IPS DF 6.9 (cell line): ENCODE results near the gene SSRP1.
"Not testable (repeated sequence)": the region's sequence is repeated elsewhere in the genome, so short reads cannot be mapped to it uniquely, and the experiment has no call there.

Experiments
- DNase-seq: peaks from one replicate; pipeline ENCODE4 v3.0.0-alpha.2; 2013; ENCODE audit warnings: low read depth, low spot score
- H3K27ac ChIP-seq: one replicate; pipeline ENCODE4 v1.5.1; 2013; ENCODE audit warnings: low read length, control low read depth
- H3K27me3 ChIP-seq: 2 replicates; pipeline ENCODE4 v1.6.1; 2013; ENCODE audit warnings: mild to moderate bottlenecking, low read length; ENCODE audit not compliant: control insufficient read depth, insufficient read depth
- H3K36me3 ChIP-seq: 2 replicates; pipeline ENCODE4 v1.6.1; 2013; ENCODE audit warnings: low read length; ENCODE audit not compliant: control insufficient read depth, insufficient read depth
- H3K4me1 ChIP-seq: 2 replicates; pipeline ENCODE4 v1.6.1; 2013; ENCODE audit warnings: low read length; ENCODE audit not compliant: control insufficient read depth, insufficient read depth
- H3K4me3 ChIP-seq: 2 replicates; pipeline ENCODE4 v1.5.1; 2013; ENCODE audit warnings: mild to moderate bottlenecking, low read length
- H3K9me3 ChIP-seq: 2 replicates; pipeline ENCODE4 v1.6.1; 2013; ENCODE audit warnings: low read length, inconsistent platforms; ENCODE audit not compliant: control insufficient read depth, insufficient read depth
- WGBS: extraction: QIAGEN DNeasy Blood & Tissue Kit; methylation state at CpG from one replicate; pipeline ENCODE4 v1.1.7; 2013; ENCODE audit warnings: mixed read lengths, missing lambda C conversion rate; ENCODE audit not compliant: insufficient read length, insufficient coverage; 5-methylcytosine and 5-hydroxymethylcytosine counted together

The SSRP1 gene

DNA sequence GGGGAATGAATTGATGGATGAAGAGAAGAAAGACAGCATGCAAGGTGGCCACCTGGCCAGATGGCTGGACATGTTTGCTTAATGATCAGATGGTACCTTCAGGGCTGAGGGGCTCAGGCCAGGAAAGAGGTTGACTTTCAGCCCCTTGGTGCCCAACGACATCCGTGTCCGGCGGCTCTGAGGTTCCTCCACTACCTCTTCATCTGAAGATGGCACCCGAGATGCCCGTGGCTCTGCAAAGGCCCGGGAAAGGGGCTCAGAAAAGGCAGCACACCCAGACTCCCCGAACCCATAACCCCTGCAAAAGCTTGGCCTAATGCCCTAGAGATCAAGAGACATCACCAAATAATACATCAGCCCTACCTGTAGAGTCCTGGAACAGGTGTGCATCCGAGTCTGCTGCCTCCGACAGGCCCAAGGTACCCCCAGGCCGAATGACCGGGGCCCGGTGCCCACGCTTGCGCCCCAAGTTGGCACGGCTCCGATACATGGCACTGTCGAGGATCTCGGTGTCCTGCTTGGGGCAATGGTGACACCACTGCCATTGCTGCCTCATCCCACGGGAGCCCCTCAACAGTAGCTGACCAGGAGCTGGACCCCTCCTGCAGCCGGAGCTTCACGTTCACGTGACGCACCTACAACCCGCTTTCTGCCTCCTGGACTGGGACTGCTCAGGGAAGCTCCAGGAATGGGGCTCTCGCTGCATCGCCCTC lies 33.8 kb downstream of the SSRP1 start:
- Histone ChIP-seq H3K4me3 (no peak overlapping the region), H3K9me3 (no peaks in the 10 kb centered on the region; the same call in 1 of the 2 replicates), H3K27ac (no peak overlapping the region), H3K27me3 (no peaks in the 10 kb centered on the region), H3K4me1 (no peaks in the 10 kb centered on the region), H3K36me3 (peaks cover 31% of the 10 kb centered on the region)
- no peak for DNase-seq
- WGBS = no CpG with 5 or more reads among the region's 27 CpGs

DNA sequence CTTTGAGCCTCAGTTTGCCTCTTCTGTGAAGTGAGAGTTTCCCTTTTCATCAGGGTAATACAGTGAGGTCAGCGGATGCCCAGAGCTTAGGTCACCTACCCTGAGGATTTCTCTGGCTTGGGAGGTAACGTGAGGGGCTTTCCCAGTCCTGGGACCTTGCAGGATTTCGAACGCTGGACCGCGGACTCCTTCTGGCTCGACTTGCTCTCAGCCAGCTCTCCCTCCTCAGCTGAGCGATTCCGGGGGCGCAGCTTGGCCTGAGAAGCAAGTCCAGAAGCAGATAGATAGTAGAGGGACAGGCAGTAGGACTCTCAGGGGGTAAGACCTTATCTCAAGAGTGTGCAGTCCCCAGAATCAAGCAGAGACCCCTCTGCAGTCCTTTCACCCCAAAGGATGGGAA lies 34.9 kb downstream of the SSRP1 start:
- Histone ChIP-seq H3K27ac (no peak overlapping the region), H3K4me3 (no peak overlapping the region)
- whole genome bisulfite sequencing = no CpG with 5 or more reads among the region's 10 CpGs

DNA sequence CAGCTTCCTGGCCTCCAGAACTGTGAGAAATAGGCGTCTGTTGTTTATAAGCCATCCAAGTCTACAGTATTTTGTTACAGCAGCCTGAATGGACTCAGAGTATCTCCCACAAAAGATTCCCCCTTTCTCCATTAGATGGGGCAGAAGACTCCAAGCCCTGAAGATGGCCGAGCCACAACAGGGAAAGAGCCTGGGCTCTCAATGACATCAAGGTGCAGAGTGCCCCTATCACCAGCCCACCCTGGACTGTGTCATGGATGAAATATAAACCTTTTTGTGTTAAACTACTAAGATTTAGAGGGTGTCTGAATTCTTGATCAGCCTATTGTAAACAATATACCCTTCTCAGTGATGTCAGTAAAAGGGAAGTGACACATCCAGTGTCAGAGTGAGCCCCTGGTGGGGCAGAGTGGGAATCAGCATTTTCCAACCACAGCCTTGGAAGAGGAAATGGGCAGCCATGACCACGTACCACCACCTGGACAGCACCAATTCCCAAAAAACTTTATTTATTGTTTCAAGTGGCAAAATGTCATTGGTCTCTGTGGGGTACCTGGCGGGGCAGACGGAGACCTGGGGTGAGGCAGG lies 36.4 kb downstream of the SSRP1 start:
- Histone ChIP-seq H3K27ac (no peak overlapping the region), H3K4me1 (no peaks in the 10 kb centered on the region; the same call in none of the 2 replicates), H3K9me3 (no peaks in the 10 kb centered on the region; the same call in 1 of the 2 replicates), H3K4me3 (no peak overlapping the region), H3K27me3 (no peaks in the 10 kb centered on the region), H3K36me3 (peaks cover 31% of the 10 kb centered on the region)
- DNase-seq = no peak
- no CpG with 5 or more reads among the region's 5 CpGs for WGBS

More for the DNA sequence above, 34.9 kb downstream of the SSRP1 start:
- Histone ChIP-seq H3K36me3 (peaks cover 31% of the 10 kb centered on the region), H3K9me3 (no peaks in the 10 kb centered on the region; the same call in 1 of the 2 replicates), H3K4me1 (no peaks in the 10 kb centered on the region), H3K27me3 (no peaks in the 10 kb centered on the region)
- no peak for DNase-seq

DNA sequence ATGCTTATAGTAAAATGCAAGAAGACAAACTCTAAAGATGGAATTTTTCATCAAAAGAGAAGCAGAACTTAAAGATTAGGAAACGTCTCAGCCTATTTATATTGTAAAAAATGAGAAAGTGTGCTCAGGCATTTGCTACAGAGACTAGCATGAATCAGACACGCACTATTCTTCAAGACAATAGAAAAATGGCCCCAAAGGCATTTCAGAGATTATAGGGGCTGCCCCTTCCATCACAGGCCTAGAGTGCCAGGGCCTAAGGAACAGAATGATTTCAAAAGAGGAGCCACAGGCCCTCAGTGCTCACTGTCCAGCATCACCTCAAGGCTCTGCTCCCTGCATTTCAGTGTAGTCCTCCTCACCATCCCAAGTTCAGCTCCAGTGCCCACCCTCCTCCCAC lies 38.5 kb downstream of the SSRP1 start:
- no peaks in the 10 kb centered on the region; the same call in 1 of the 2 replicates for H3K9me3 ChIP-seq
- H3K27me3 ChIP-seq = no peaks in the 10 kb centered on the region
- DNase-seq = no peak
- no peak overlapping the region for H3K27ac ChIP-seq
- WGBS = no CpG with 5 or more reads among the region's 2 CpGs
- no peaks in the 10 kb centered on the region; the same call in none of the 2 replicates for H3K4me1 ChIP-seq
- H3K4me3 ChIP-seq = no peak overlapping the region
- peaks cover 29% of the 10 kb centered on the region for H3K36me3 ChIP-seq

DNA sequence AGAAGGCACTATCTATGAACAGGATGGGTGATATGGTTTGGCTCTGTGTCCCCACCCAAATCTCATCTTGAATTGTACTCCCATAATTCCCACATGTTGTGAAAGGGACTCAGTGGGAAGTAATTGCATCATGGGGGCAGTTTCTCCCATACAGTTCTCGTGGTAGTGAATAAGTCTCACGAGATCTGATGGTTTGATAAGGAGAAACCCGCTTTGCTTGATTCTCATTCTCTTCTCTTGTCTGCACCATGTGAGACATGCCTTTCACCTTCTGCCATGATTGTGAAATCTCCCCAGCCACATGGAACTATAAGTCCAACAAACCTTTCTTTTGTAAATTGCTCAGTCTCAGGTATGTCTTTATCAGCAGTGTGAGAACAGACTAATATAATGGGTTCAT lies 39.5 kb downstream of the SSRP1 start:
- H3K4me3 ChIP-seq, DNase-seq, H3K27ac ChIP-seq, H3K27me3 ChIP-seq, H3K9me3 ChIP-seq, H3K4me1 ChIP-seq: not testable (repeated sequence)
- WGBS = no CpG with 5 or more reads among the region's 3 CpGs
- H3K36me3 ChIP-seq = peaks cover 19% of the 10 kb centered on the region

DNA sequence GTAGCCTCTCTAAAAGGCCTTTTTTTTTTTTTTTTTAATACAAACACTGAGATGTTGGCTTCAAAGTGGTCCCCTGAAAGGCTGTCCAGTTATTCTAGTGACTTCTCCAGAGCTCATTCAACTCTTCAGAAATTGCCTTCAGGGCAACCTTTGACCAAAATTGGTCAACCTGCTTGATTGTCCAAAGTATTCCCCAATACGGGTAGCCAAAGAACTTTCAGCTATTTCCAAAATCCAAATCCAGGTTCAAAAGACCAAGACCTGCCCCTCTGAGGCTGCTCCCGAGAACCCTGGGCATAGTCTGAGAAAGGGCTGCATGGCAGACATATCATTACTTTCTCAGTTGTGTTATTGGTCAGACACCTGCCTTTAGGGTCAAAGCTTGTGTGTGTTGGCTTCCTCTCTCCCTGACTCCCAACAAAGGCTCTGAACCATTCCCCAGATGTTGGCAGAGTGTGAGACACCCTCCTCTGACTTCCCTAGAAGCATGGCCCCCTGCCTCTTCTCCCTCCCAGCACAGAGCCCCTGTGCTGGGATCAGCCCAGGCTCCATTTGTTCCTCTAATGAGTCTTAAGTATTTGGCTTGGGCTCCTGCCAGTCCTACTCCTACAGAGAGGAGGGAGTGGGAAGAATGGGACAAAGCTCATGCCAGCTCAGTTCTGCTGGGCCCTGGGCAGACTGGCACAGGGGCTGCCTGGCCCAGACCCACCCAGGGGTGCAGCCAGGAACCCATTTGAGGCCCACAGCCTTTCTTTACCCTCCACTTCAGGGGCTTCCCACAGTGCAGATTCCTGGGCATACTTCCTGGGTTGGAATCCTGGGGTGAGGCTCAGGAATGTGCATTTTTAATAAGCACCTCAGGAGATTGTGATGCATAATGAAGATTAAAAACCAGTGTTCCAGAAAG lies 41.2 kb downstream of the SSRP1 start:
- Histone ChIP-seq H3K4me1 (no peaks in the 10 kb centered on the region; the same call in none of the 2 replicates), H3K9me3 (no peaks in the 10 kb centered on the region; the same call in 1 of the 2 replicates)
- WGBS = no CpG with 5 or more reads among the region's 2 CpGs

DNA sequence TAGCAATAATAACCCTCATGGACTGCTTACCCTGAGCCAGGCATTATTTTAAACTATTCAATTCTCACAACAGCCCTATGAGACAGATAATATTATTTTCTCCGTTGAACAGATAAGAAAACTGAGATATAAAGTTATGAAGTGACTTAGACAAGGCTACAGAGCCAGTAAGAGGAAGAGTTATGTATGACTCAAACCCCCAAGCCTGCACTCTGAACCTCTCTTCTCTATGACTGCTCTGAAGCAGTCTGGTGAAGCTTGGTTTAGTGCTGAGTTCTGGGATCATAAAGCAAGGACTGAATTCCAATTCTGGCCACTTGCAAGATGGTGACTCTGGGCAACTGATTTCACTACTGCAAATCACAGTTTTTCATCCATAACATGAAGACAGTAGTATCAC lies 45.4 kb downstream of the SSRP1 start:
- H3K9me3 ChIP-seq = no peaks in the 10 kb centered on the region
- H3K4me3 ChIP-seq = no peak overlapping the region
- no peaks in the 10 kb centered on the region for H3K36me3 ChIP-seq
- H3K27me3 ChIP-seq = no peaks in the 10 kb centered on the region
- H3K27ac ChIP-seq = no peak overlapping the region
- no peaks in the 10 kb centered on the region; the same call in none of the 2 replicates for H3K4me1 ChIP-seq
- WGBS = no CpG with 5 or more reads among the region's 1 CpG
- no peak for DNase-seq

More for the DNA sequence above, 41.2 kb downstream of the SSRP1 start:
- Histone ChIP-seq H3K4me3 (no peak overlapping the region), H3K27ac (no peak overlapping the region), H3K36me3 (peaks cover 2% of the 10 kb centered on the region), H3K27me3 (no peaks in the 10 kb centered on the region)
- DNase-seq = no peak

DNA sequence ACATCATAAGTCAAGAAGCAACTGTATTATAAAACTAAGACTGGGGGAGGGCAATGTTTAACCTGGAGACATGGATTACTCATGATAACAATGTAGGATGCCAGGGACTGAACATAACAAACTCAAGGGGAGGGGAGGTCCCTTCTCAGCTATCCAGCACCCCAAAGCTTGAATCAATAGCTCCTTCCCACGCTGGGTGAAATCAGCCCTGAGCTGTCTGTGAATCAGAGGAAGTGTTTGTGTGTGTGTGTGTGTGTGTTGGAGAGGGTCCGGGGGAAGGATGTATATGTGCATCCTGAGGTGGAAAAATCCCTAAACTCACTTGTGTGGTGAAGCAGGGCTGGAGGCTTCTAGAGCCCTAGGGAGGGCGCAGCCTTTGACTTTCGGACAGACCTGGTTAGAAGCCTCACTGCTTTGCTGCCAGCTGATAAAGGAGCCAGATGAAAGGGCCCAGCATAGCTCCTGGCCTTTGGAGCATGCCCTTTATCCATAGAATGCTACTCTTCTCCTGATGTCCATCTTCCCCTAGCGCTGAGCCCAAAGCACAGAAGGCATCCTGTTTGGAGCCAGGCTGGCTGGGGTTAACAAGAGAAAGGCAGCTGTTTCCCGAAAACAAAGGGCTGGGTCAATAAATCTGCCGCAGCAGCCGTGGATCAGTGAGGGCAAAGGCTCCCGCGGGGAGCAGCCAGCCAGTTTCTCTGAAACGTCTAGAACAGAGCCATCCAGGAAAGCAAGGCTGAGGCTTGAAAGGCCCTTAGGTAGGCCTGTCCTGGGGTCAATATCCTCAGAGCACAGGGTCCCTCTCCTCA lies 46.7 kb downstream of the SSRP1 start:
- Histone ChIP-seq H3K36me3 (no peaks in the 10 kb centered on the region), H3K4me3 (no peak overlapping the region), H3K27me3 (no peaks in the 10 kb centered on the region), H3K4me1 (no peaks in the 10 kb centered on the region), H3K9me3 (no peaks in the 10 kb centered on the region), H3K27ac (no peak overlapping the region)
- no CpG with 5 or more reads among the region's 11 CpGs for WGBS
- DNase-seq = no peak

DNA sequence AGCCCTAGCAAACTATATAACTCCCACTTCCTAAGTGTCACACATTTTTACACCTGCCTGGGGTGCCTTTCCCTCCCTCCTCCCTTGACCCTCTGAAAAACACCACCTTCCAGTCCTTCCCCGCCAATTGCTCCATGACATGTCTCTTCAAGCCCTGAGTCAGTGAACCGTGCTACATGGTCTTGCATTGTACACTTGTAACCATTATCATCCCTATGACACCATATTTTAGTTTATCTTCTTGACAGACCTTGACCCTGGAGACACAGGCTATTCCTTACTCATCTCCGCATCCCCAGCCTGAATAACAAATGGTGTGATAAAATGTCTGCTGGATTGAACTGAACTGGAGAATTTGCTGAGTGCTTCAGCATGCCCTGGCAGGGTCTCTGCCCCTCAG lies 47.8 kb downstream of the SSRP1 start:
- WGBS = no CpG with 5 or more reads among the region's 3 CpGs
- Histone ChIP-seq H3K27ac (no peak overlapping the region), H3K4me1 (no peaks in the 10 kb centered on the region)

More for the DNA sequence above, 47.8 kb downstream of the SSRP1 start:
- Histone ChIP-seq H3K4me3 (no peak overlapping the region), H3K36me3 (no peaks in the 10 kb centered on the region), H3K27me3 (no peaks in the 10 kb centered on the region), H3K9me3 (no peaks in the 10 kb centered on the region)
- DNase-seq = no peak
